Stimulated activated CD4-positive, alpha-beta T cell treated with anti-CD3 and anti-CD28 coated beads, Interleukin-15, amount 100 ng/mL, for 24 hours (primary cell): ENCODE data around the gene SYPL1.
"Not testable (repeated sequence)": the region's sequence is repeated elsewhere in the genome, so short reads cannot be mapped to it uniquely, and the experiment has no call there.

ENCODE experiments used
- DNase-seq: peaks from one replicate; pipeline ENCODE4 v3.0.0-alpha.2; 2020

The SYPL1 gene

DNA sequence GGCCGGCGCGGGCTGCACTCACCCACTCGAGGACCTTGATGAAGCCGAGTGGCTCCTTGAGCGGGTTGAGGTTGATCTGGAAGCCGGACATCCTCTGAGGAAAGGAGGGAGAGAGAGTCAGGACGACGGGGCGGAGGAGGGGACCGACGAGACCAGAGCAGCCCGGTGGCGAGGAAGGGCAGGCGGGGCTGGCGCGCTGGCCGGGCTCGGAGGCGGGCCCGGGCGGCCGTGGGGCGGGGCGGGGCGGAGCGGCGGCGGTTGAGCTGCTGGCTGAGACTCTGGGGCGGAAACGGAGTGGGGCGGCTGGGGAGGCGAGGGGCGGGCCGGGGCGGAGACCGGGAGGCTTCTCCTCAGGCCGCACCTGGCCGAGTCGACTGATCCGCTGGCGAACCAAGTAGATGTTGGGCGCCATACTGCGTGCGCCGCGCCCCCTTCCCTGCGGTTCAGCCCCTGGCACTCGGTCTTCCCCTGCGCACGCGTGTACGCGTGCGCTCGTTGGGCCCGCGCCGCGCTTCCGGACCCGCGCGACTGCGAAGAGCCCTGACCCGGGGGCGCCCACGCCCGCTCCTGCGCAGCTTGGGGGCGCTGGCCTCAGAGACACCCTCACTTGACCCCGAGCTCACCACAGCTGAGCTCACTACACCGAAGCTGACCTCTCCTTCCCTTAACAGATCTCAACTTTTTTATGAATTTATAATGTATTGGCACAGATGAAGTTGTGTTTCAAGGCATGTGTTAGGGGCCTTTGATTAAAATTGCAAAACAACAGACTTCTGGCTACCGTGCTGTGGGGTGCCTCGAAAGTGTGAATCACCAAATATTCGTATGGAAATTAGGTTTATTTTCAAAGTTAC is at the start of gene SYPL1:
TSS of gene SYPL1 (minus strand) at position 195 of the 854 bp plus-strand sequence. CDS start at position 91, 104 bp downstream.
- DNase-seq: peak; percentile 95

DNA sequence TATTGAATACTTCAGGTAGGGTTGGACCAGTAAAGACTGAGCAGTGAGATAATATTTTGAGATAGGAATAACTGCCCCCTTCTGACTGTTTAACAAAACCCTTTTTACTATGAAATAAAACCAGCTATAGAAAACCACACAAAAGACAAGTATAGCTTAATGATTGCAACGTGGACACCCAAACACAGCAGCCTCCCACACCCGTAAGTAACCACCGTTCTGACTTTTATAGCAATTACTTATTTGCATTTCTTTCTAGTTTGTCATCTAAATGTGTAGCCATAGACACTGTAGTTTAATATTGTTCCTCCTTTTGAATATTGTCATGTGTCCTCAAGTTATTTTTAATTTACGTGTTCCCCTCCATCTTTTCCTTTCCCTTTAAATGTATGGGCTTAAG is 42.9 kb upstream of the SYPL1 start:
- no peak for DNase-seq

DNA sequence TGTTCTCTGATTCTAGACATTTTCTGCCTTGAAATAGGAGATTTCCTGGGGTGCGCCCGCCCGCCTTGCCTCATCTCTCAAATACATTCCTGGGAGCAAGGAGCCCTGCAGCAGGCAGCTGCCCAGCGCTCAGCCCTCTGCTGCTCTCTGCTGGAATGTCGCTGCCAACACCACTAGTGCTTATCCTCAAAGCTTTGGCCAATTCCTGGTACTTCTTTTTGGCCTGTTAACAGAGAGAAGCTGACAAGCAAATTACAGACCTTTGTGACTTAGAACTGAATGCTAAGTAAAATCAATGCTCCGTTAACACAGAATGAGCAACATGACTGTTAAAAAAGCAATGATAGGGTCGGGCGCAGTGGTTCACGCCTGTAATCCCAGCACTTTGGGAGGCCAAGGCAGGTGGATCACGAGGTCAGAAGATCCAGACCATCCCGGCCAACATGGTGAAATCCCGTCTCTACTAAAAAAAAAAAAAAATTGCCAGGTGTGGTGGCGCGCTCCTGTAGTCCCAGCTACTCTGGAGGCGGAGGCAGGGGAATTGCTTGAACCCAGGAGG is 41.9 kb upstream of the SYPL1 start:
- peak; percentile 82 for DNase-seq

DNA sequence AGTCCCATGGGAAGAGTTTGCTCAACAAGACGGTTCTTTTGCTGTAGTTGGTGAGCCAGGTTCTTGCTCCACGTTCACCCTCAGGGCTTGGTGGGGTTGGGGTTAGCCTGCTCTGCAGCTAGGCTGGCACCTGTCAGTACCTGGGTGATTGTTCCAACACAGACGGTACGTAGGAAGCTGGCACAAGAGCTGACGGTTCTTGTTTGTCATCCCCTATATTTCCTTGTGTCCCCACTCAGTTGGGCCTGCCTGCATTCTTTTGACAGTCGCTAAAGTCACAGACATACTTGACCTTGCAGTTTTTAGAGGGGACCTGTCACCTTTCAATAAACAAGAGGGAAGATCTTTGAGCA is 40.2 kb upstream of the SYPL1 start:
- no peak for DNase-seq

DNA sequence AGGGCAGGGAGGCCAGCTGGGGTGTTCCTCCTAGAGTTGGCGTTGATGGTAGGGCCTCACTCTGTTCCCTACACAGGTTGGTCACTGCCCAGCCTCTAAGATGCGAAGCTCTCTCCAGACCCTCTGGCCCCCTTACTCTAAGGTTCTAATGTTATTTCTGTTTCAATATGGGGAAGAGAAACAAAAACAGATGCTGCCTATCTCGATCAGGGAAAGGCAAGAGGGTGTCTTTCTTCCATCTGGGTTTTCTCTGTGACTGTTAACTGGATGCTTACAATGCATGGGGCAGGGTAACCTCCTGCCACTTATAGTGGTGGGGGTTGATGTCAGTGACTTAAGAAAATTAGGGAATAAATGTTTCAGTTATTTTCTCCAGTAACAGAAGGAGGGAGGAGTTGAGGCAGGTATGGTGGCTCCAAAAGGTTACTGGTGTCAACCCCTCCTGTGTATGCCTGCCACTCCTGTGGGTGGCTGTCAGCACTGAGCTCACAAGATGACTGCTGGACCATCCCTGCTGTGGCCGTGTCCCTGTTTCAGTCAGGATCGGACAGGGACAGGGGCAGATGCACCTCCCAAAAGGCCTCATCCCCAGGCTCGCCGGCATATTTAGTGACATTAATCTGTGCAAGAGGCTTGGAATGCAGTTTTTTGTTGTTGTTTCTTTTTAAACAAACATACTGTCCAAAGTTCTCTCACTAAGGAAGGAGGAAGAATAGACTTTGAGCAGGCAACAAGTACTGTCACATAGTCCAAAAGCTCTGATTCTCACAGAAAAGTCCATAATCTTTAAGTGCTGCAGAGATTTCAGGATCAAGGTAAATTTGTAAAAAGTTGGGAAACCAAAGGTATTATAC is 39.6 kb upstream of the SYPL1 start:
- no peak for DNase-seq

DNA sequence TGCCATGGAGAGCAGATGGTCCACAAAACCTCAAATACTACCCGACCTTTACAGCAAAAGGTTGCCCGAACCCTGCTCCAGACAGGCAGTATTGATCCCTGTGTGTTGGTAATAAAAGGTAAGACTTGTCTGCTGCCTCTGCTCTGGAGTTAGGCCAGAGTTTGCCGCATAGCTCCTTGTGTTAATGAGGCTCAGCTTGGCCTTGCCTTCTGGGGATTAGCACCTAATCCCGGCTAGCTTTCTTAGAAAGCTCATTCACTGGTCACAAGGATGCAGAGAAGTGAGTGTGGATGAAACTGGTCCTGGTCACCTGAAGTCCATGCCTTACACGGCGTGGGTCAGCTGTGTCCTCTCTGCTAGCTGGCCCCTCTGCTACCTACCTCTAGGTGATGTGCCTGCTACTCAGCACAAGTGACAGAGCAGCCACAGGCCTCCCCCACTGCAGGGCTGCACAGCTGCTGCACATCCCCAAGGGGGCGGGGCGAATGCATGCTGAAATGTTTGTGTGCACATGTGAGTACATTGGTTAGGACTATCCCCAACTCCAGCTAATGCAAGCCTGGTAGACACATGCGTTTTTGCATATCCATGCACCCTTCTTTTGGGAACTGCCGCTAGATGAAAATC is 31.7 kb upstream of the SYPL1 start:
- DNase-seq: no peak

DNA sequence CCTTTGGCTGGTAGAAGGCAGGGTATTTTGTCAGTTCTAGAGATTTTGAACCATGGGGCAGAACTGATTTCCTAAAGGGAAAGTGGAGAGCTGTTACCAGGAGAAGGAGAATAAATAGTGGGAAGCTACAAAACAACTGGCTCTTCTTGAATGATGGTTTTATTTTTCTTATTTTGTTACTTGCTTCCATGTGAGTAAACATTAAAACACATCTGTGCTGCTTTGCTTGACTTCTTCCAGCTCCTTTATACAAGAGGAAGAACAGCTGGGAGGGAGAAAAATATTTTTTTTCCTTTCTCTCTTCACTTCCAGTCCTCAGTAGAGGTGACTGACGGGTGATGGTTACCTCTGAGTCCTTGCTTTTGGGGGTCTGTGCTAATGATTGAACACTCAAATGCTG is 30.0 kb upstream of the SYPL1 start:
- DNase-seq: no peak

DNA sequence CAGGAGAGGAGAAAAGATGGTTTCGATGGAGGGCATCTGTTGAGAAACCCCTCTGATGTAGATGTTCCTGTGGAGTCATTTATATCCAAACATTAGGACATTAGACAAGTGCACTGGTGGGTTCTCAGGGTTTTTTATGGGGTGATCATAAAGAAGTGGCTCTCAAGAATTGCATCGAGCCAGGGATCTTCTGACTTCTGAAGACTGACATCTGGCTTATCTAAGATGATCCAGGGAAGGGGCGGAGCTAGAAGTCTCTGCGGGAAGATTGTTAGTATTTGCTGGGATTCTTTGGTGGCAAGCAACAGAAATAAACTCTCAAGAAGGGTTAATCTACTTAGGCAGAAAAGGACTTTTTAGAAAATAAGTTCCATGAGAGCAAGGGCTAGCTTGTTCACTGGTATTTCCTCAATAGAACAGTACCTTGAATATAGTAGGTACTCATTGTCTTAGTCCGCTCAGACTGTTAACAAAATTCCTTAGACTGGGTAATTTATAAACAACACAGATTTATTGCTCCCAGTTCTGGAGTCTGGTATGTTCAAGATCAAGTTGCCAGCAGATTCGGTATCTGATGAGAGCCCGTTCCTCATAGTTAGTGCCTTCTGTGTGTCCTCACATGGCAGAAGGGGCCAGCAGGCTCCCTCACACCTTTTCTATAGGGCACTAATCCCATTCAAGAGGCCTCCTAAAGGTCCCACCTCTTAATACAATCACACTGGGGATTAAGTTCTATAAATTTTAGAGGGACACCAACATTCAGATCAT is 28.5 kb upstream of the SYPL1 start:
- no peak for DNase-seq

DNA sequence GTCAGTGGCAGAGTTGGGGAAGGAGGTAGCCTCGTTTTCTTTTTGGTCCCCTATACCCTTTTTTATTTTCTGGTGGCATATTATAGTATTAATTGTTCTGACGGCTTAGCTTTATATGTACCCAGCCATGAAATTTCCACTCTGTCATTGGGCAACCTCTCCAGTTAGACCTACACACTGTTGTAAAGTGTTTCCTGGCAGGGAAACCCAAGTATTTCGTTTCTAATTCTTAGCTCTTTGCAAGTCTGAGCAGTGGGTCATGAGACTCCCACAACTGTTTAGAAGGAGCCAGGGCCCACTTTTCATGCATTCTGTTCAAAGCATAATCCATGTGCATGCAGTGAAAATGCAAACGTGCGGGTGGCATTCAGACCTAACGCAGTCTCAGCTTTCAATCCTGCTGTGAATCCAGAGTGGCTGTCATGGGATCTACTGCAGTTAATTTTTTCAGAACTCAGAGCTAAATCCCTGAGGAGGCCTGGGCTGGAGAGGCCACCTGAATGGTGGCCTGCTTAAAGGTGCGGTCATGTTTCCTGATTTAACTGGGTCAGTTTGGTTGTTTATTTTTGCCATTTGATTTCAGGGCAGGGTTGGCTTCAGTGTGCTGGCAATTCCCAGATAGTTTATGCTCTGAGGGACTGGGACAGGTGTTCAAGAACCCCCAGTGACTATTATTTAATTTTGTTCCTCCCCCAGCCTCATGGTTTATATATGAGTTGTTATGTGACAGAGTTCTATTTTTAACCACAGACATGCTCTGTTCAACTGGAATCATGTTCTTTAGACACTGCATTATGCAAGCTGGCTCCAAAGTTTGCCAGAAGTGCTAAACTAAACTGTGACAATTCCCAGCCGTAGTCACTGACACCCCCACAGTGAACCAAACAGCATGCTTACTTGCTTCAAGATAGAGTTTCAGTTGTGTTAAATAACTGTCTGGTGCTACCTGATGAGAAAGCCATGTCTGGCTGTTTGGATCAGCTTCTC is 27.4 kb upstream of the SYPL1 start:
- no peak for DNase-seq

DNA sequence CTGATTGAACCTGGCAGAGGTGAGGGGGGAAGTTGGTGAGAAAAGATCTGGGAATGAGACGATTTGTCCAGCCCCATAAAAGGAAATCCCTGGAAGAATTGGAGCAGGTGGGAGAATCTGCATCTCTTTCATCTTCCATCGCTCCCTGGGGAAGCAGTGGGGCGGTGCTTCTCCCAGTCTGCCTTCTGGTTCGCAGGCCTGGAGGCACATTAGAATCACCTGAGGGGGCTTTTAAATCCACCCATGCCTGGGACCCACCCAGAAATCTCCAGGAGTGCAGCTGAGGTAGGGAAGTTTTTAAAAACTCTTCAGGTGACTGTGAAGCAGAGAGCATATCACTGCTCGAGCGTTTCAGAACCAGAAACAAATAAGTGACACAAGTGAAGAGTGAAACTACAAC is 26.7 kb upstream of the SYPL1 start:
- no peak for DNase-seq

DNA sequence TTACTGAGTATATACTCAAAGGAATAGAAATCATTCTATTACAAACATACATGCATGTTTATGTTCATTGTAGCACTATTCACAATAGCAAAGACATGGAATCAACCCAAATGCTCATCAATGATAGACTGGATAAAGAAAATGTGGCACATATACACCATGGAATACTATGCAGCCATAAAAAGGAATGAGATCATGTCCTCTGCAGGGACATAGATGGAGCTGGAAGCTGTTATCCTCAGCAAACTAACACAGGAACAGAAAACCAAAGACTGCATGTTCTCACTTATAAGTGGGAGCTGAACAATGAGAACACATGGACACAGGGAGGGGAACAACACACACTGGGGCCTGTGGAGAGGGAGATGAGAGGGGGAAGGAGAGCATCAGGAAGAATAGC is 26.1 kb upstream of the SYPL1 start:
- not testable (repeated sequence) for DNase-seq

DNA sequence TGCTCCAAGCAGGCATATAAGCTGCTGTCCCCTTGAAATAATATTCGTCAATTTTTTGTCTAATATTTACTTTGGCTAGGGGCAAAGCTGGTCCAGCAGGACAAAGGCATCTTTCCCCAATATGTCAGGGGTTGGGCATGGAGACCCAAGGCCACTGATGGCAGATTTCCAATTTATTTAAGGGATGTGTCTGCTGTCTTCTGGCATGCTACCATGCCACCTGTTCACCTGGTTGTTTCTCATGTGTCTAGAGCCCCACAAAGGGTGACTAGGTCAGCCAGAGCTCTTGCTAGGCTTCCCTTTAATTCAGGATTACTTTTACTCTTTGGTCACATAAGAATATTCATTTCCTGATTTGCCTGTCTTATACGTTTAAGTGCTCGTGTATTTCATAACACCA is 22.1 kb upstream of the SYPL1 start:
- no peak for DNase-seq

DNA sequence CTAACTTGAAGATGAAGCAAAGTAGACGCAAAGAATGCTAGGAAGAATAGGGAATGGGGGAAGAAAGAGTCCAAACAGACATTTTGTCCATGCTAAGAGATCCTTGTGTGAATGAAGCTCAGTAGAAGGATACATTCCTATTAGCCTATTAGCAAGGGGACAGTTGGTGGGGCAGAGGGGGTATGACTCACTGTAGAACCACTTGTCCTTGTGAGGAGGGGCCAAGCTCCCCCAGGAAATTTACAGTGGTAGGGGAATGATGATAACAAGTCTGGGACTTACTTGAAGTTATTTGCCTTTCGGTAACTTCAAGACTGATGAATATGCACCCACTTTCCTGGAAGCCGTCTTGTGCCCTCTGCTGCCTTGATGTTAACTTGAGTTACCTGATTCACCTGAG is 17.2 kb upstream of the SYPL1 start:
- no peak for DNase-seq

DNA sequence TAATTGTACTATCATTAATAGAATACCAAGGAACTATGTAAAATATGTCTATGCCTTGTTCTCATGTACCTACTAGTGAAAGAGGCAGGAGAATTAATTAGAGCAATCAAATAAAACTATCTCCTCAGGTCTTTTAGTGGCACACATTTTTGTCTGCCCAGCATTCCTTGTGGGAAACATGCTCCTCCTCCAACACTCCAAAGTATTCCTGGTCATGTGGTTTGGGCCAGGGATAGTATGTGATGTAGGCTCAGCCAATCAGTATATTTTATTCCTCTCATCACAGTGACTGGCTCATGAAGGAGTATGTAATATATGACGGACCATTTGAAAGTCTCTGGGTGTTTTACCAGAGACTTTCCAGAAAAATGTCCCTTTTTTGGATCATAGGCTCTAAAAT is 16.7 kb upstream of the SYPL1 start:
- no peak for DNase-seq

DNA sequence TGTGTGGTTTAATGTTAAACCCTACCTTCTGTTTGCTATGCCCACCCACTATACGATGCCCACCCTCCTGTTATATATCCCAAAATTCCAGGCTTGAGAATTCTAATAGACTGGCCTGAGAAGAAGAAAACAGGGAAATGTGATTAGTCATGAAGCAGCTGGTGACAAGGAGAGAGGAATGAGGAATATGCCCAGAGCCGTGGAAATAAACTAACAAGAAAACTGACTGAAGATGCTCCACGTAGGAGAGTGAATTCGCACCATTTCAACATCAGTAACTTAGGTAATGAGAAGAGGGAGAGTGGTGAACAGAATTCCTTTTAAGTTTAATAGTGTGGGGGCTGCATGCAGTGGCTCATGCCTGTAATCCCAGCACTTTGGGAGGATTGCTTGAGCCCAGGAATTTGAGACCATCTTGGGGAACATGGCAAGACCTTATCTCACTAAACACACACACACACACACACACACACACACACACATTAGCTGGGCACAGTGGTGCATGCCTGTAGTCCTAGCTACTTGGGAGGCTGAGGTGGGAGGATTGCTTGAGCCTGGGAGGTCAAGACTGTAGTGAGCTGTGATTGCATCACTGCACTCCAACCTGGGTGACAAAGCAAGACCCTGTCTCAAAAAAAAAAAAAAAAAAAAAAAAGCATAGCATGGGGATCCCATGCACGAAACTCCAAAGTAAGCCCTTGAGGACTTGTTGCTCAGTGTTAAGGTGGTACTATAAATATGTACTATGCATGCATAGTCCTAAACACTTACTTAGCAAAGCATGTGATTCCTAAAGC is 16.1 kb upstream of the SYPL1 start:
- no peak for DNase-seq

DNA sequence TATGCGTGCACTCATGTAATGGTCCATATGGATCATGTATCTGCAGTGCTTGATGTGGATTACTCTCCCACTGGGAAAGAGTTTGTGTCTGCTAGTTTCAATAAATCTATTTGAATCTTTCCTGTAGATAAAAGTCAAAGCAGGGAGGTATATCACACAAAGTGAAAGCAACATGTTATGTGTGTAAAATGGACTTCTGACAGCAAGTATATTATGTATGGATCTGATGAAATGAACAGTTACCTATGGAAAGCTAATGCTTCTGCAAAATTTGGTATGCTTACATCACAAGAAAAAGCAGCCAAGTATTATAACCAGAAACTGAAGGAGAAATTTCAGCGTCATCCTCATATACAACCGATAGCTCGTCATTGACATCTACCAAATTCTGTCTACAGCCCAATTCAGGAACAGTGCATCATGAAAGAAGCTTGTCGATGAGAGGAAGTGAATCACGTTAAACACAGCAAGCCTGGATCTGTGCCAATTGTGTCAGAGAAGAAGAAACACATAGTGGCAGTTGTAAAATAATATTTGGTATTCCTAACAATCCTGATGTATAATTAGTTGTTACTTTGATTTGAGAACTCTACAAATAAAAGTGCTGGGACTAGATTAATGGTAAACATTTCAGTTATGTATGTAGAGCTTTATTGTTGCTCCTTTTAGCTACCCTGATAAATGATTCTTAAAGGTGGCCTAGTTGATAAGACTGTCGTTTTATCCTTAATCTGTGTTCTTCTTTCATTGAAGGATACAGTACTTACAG is 14.2 kb upstream of the SYPL1 start:
- DNase-seq: peak; percentile 50

DNA sequence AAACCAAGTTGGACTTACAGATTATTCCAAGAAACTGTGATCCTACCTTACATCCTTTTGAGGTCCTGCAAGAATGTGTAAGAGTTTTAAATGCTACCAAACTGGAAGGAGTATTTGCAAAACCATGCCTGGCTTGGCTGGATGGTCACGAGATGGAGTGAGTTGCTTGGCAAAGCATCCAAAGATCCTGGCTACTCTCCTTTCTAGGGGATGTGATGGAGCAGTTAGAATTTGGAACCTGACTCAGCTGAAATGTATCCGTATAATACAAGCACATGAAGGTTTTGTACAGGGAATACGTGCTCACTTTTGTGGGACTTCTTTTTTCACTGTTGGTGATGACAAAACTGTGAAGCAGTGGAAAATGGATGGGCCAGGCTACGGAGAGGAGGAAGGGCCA is 13.3 kb upstream of the SYPL1 start:
- no peak for DNase-seq

DNA sequence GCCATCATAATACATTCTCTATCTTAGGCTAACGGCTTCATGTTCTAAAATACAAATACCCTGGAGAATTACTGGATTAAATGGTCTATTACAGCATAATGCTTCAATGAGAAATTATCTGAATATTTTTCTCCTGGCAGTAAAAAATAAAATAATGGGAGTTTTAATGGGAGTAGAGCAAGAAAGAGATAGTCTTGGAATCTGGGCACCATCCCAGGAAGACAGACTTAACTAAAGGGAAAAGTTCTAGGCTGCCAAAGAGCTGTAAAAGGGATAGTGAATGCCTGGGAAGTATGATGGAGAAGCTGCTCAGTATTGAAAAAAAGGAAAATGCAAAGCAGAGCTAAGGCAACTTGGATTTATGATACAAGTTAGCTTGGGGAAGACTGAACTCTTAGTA is 12.1 kb upstream of the SYPL1 start:
- no peak for DNase-seq

DNA sequence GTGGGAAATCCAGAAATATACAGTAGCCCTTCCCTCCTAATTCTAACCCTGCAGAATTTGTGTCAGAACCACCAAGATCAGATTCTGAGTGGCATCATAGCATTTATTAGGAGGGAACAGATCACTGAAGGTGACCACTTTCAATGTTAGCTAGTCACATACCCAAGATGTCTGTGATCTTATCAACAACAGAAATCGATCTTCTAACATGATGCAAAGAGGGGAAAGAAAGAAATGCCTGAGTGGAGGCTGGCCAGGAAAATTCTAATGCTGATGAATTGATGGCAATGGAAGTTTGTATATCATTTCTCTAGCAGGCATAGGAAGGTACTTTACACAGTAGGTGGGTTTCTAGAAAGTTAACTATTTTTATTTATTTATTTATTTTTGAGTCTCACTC is 10.6 kb upstream of the SYPL1 start:
- no peak for DNase-seq
